Mucosa of stomach (tissue), 1 donor: ENCODE data around the gene ADD1.
"Not testable (repeated sequence)": the region's sequence is repeated elsewhere in the genome, so short reads cannot be mapped to it uniquely, and the experiment has no call there.

Experiments used
- H3K27me3 ChIP-seq: one replicate; pipeline ENCODE4 v1.7.0; 2013; ENCODE audit warnings: mild to moderate bottlenecking, low read length; ENCODE audit not compliant: control insufficient read depth, insufficient read depth
- H3K36me3 ChIP-seq: one replicate; pipeline ENCODE4 v1.7.0; 2013; ENCODE audit warnings: low read length; ENCODE audit not compliant: control insufficient read depth, insufficient read depth
- H3K4me1 ChIP-seq: one replicate; pipeline ENCODE4 v1.7.0; 2013; ENCODE audit warnings: mild to moderate bottlenecking, low read length; ENCODE audit not compliant: control insufficient read depth, insufficient read depth
- H3K4me3 ChIP-seq: one replicate; pipeline ENCODE4 v1.7.0; 2013; ENCODE audit warnings: low read length
- H3K9ac ChIP-seq: one replicate; pipeline ENCODE4 v1.7.0; 2013; ENCODE audit warnings: mild to moderate bottlenecking, low read length, moderate library complexity
- H3K9me3 ChIP-seq: one replicate; pipeline ENCODE4 v1.7.0; 2013; ENCODE audit warnings: mild to moderate bottlenecking, low read length, moderate library complexity; ENCODE audit not compliant: control insufficient read depth
- donor health status: Pancreatic carcinoma.

ADD1 gene

DNA sequence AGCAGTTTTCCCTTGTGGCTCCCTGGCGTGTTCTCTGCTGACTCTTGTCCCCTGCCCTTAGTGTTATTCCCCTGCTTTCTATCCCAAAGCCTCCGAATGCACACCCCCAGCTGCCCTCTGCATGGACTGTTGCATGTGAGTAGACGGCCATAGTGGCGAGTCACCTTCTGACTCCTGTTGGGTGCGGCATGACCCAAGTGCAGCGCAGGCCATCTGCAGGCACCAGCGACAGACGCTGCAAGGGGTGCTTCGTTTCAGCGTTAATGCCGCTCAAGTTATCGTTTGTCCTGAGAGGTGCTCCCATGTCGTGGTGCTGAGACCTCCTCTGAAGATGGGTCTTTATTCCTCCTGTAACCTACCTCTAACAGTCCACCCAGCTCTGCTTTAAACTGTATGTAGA is 61.9 kb downstream of the ADD1 start:
- H3K36me3 ChIP-seq: peaks cover 8% of the 10 kb centered on the region
- H3K4me3 ChIP-seq: no peak overlapping the region
- H3K9ac ChIP-seq: no peak overlapping the region
- no peaks in the 10 kb centered on the region for H3K27me3 ChIP-seq
- peaks cover 26% of the 10 kb centered on the region for H3K4me1 ChIP-seq
- no peaks in the 10 kb centered on the region for H3K9me3 ChIP-seq

DNA sequence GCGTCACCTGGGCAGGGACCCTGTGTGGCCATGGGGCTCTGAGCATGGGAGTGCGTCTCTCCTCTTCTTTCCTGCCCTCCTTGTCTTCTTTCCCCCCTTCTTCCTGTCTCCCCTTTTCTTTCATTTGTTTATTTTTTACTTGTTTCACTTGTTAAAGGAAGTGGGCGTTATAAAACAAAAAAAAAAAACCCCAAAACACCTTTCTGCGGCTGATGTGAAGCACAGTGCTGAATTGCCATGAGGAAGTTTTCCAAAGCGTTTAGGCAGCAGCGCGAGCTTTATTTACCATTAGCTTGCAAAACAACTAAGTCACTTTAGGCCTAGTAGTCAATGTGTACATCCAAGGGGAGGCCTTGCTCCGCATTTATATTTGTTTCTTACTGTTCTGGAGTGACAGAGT is 62.6 kb downstream of the ADD1 start:
- no peaks in the 10 kb centered on the region for H3K9me3 ChIP-seq
- no peaks in the 10 kb centered on the region for H3K27me3 ChIP-seq
- peaks cover 20% of the 10 kb centered on the region for H3K4me1 ChIP-seq
- no peak overlapping the region for H3K9ac ChIP-seq
- H3K36me3 ChIP-seq: peaks cover 13% of the 10 kb centered on the region
- no peak overlapping the region for H3K4me3 ChIP-seq

DNA sequence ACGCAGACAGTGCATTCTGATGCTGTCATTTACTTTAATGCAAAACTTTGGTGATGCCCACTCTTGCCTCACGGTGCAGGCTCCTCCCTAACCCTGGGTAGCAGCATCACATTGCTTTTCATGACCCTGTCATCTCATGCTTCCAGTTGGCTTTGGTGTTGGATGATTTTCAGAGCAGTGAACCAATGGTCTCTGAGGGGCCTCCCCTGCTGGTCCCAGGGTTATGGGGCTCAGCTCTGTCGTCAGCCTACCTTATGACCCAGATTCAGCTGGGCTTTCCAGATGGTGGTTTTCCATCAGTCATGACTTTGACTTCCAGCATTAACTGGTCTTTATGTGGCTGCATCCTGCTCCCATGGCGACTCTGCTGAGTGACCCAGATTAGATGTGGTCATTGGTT is 63.6 kb downstream of the ADD1 start:
- H3K27me3 ChIP-seq: no peaks in the 10 kb centered on the region
- H3K36me3 ChIP-seq: peaks cover 18% of the 10 kb centered on the region
- H3K4me3 ChIP-seq: no peak overlapping the region
- no peaks in the 10 kb centered on the region for H3K9me3 ChIP-seq
- peaks cover 11% of the 10 kb centered on the region for H3K4me1 ChIP-seq
- no peak overlapping the region for H3K9ac ChIP-seq

DNA sequence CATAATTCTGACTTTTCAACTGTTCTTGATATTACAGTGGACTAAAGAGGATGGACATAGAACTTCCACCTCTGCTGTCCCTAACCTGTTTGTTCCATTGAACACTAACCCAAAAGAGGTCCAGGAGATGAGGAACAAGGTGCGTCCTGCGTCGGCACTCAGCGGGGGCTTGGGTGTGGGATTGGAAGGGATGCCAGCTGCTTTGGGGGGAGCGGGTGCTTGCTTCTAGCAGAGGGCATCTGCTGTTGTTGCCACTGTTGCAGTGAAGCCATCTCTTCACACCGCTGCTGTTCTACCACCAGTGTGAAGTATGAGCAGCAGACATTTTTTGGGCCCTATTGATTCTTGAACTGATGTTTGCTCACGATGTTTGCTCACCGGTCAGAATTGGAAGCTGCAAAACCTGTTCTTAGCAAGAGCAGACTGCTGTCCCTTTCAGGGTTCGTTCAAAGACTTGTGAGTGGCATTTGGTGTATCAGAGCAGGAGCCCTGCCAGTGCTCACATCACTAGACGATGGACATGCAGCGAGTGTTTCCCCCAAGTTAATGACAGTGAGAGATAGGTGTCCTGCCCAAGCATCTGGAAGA is 64.2 kb downstream of the ADD1 start:
- peaks cover 11% of the 10 kb centered on the region for H3K4me1 ChIP-seq
- H3K36me3 ChIP-seq: peaks cover 18% of the 10 kb centered on the region

DNA sequence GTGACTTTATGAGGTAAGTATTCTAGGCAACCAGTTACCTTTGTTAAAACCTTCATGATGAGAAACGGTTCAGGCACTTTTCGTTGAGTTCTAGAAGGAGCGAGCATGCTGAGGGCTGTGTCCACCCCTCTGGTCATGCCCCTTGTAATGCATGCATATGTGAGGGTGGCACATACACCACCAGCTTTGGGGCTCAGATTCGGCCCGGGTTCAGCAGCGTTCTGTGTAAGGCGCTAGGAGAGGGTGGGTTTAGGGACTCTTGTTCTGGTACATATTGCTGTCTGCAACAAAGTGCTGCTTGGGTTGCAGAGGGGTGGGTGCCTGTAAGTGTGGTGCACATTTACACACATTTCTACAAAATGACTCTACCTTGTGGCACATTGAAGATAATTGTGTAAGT is 65.0 kb downstream of the ADD1 start:
- Histone ChIP-seq H3K36me3 (peaks cover 13% of the 10 kb centered on the region), H3K9ac (no peak overlapping the region), H3K4me3 (no peak overlapping the region), H3K9me3 (no peaks in the 10 kb centered on the region), H3K4me1 (peaks cover 11% of the 10 kb centered on the region), H3K27me3 (no peaks in the 10 kb centered on the region)

More for the DNA sequence above, 64.2 kb downstream of the ADD1 start:
- Histone ChIP-seq H3K27me3 (no peaks in the 10 kb centered on the region), H3K9ac (no peak overlapping the region), H3K9me3 (no peaks in the 10 kb centered on the region), H3K4me3 (no peak overlapping the region)

DNA sequence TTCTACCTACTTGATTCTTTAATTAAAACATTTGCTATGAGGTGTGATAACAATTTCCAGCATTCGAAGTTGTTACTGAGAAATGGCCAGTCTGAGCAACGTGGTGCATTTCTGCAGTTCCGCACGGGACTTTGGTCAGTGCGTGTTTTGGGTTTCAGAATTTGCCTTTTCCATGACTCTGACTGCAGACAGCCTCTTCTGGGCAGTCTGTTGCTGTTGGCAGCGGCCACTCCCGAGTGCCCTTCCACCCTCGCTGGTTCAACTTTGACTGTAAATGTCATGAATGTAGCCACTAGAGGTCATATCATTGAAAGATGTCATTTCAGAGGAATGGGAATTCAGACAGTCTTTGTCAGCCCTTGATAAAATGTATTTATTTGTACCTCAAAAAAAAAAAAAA is 65.9 kb downstream of the ADD1 start:
- Histone ChIP-seq H3K9me3 (no peaks in the 10 kb centered on the region), H3K9ac (no peak overlapping the region), H3K27me3 (no peaks in the 10 kb centered on the region), H3K4me3 (no peak overlapping the region), H3K36me3 (peaks cover 11% of the 10 kb centered on the region), H3K4me1 (peaks cover 11% of the 10 kb centered on the region)

DNA sequence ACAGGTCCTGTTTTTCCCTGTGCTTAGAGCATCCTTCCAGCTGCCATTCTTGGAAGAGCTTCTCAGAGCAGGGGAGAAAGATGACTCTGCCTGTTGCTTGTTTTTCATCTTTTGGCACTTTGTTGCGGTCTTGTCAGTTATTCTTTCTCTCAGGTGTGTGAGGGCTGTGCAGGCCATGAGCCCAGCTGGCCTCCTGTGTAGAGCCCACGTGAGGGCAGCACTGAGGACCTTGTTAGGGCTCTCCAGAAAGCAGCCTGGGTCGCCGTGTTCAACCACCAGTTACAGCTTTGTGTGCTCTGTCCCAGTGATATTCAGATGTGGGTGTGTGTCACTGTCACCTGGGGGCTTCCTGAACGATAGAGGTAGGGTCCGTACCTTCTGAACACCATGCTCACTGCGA is 66.8 kb downstream of the ADD1 start:
- Histone ChIP-seq H3K9ac (no peak overlapping the region), H3K27me3 (no peaks in the 10 kb centered on the region), H3K4me3 (no peak overlapping the region), H3K9me3 (no peaks in the 10 kb centered on the region), H3K4me1 (peaks cover 11% of the 10 kb centered on the region), H3K36me3 (peaks cover 16% of the 10 kb centered on the region)

DNA sequence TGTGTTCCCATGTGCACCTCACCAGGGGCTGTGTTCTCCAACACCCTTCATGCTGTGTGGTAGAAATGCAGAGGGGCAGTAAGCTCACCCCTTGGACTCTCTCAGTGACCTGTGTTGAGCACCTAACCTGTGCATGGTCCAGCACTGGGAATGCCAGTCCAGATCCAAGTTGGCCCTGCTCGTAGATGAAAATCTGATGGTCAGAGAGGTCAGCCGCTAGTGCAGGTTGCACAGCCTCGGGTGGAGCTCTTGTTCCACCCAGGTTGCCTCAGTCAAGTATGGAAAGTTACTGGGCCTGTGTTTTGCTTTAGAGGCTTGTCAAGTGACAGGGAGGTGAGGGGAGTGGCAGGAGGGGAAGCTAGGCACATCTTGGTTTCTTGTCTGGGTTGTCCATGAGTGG is 68.2 kb downstream of the ADD1 start:
- no peak overlapping the region for H3K4me3 ChIP-seq
- H3K9me3 ChIP-seq: no peaks in the 10 kb centered on the region
- H3K36me3 ChIP-seq: peaks cover 16% of the 10 kb centered on the region
- H3K9ac ChIP-seq: no peak overlapping the region
- peaks cover 11% of the 10 kb centered on the region for H3K4me1 ChIP-seq
- no peaks in the 10 kb centered on the region for H3K27me3 ChIP-seq

DNA sequence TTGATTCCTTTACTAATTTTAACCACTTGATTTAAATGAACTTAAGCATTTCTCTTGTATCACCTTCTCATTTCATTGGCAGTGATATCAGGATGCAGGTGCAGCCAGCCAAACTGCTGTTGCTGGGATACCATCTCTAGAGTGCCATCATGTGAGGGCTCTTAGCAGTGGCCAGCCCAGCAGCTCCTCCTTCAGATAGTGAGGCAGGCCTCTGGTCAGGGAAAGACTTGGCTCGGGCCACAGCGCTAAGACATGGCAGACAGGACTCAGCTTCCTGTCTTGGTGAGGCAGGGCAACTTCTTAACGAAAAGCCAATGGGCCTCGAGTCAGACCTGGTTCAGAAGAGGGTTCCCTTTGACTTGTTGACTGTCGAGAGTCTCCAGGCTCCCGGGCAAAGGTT is 69.5 kb downstream of the ADD1 start:
- Histone ChIP-seq H3K4me1 (peaks cover 3% of the 10 kb centered on the region), H3K4me3 (no peak overlapping the region), H3K9ac (no peak overlapping the region), H3K27me3 (no peaks in the 10 kb centered on the region), H3K36me3 (peaks cover 16% of the 10 kb centered on the region), H3K9me3 (no peaks in the 10 kb centered on the region)

DNA sequence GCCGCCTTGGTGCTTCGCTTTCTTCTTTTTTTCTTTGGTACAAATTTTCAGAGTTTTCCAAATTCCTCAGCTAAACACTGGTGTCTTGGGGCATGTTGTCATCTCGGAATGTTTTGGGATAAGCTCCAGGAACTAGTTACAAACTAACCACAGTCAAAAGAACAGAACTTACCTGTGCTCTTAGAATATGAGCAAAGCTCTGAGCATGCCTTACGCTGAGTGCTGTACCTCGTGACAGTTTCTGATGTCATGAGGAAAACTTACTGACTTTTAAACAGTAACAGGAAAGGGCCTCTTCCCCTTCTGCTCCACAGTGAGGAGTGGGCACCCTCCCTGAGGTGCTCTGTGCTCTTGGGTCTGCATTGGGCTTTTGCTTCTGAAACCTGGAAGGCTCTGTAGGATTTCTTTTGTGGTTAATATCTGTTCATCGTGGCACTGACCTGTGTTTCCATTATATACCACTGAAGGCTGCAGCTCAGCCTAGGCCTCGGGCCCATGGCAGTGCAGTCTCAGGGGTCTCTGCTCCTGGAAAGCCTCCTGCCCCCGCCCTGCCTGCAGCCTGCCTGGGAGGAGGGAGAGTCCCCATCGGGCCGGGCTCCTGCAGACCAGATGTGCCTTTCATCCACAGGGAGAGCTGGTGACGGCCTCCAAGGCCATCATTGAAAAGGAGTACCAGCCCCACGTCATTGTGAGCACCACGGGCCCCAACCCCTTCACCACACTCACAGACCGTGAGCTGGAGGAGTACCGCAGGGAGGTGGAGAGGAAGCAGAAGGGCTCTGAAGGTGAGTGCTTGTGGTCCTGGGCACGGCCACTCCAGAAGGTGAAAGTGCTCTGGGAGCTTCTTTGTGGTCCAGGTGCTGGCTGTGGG is 70.8 kb downstream of the ADD1 start:
- Histone ChIP-seq H3K9me3 (no peaks in the 10 kb centered on the region), H3K36me3 (peaks cover 16% of the 10 kb centered on the region), H3K27me3 (no peaks in the 10 kb centered on the region), H3K9ac (no peak overlapping the region), H3K4me3 (no peak overlapping the region), H3K4me1 (no peaks in the 10 kb centered on the region)

DNA sequence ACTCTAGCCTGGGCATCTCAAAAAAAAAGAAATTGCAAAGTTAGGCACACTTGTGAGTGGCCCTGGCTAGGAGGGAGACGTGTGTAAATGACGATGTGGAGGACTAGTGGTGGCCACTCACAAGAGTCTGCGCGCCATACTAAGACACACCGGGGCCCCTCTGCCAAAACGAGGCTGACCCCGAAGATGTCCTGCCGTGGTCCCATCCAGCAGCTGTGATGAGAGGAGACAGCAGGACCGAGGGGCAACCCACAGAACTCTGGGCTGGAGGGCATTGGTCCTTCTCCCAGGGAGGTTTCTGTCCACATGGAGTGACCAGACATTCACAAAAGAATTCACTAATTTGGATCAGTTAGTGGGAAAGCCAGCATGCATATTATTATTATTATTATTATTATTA is 72.1 kb downstream of the ADD1 start:
- H3K9me3 ChIP-seq: no peaks in the 10 kb centered on the region
- no peak overlapping the region for H3K4me3 ChIP-seq
- H3K36me3 ChIP-seq: peaks cover 14% of the 10 kb centered on the region
- no peak overlapping the region for H3K9ac ChIP-seq
- no peaks in the 10 kb centered on the region for H3K27me3 ChIP-seq
- H3K4me1 ChIP-seq: no peaks in the 10 kb centered on the region

DNA sequence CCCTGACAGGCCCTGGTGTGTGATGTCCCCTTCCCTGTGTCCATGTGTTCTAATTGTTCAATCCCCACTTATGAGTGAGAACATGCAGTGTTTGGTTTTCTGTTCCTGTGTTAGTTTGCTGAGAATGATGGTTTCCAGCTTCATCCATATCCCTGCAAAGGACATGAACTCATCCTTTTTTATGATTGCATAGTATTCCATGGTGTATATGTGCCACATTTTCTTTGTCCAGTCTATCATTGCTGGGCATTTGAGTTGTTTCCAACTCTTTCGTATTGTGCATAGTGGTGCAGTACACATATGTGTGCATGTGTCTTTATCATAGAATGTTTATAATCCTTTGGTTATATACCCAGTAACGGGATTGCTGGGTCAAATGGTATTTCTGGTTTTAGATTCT is 73.1 kb downstream of the ADD1 start:
- not testable (repeated sequence) for H3K36me3 ChIP-seq, H3K4me3 ChIP-seq, H3K4me1 ChIP-seq, H3K27me3 ChIP-seq, H3K9me3 ChIP-seq, H3K9ac ChIP-seq
